ENCODE results near the gene SLC44A3. TPM values are rescaled to one million over a fixed set of nuclear protein-coding genes. Genes with fewer than 3 reads are reported as not detected.

Gene SLC44A3
- total and polyA plus RNA-seq, 2 of the 13 experiments (the other 11 are each of a cell fraction or from before 2014, with no cell fraction given): 6.8 to 14.1 TPM

GRCh38 chr1:94819945-94820746, at the start of gene SLC44A3 (continued):
- TF ChIP-seq ZNF704 (CRISPR knock-in tag; IDR thresholded peaks at IDR 0.05; ENCODE audit: borderline replicate concordance) (no peak), MXD3 (CRISPR knock-in tag; IDR thresholded peaks at IDR 0.05) (peak; percentile 57), SP4 (CRISPR knock-in tag; IDR thresholded peaks at IDR 0.05) (no peak), ZNF816 (CRISPR knock-in tag; IDR thresholded peaks at IDR 0.05; ENCODE audit: borderline replicate concordance) (0 out of 2 replicates have a peak, but pooled peaks have one; percentile 70), SIX1 (CRISPR knock-in tag; IDR thresholded peaks at IDR 0.05; ENCODE audit: borderline replicate concordance) (no peak), ZBTB44 (CRISPR knock-in tag; IDR thresholded peaks at IDR 0.05) (no peak), KDM3A (CRISPR knock-in tag; IDR thresholded peaks at IDR 0.05; ENCODE audit: low read depth) (no peak), ZNF101 (CRISPR knock-in tag; IDR thresholded peaks at IDR 0.05; ENCODE audit: borderline replicate concordance, low read depth) (no peak), ZNF776 (CRISPR knock-in tag; IDR thresholded peaks at IDR 0.05) (peak; percentile 72), POGZ (CRISPR knock-in tag; IDR thresholded peaks at IDR 0.05) (peak; percentile 23; the same call in 1 of the 2 replicates), SMYD3 (CRISPR knock-in tag; IDR thresholded peaks at IDR 0.05) (0 out of 2 replicates have a peak, but pooled peaks have one; percentile 18), TCF7L2 (IDR thresholded peaks at IDR 0.05; ENCODE audit: low read depth, low read length) (no peak), HNRNPLL (IDR thresholded peaks at IDR 0.05; ENCODE audit: low read depth, low read length, poor library complexity, severe bottlenecking) (peak; percentile 57)
- TF ChIP-seq, protein P1, sequence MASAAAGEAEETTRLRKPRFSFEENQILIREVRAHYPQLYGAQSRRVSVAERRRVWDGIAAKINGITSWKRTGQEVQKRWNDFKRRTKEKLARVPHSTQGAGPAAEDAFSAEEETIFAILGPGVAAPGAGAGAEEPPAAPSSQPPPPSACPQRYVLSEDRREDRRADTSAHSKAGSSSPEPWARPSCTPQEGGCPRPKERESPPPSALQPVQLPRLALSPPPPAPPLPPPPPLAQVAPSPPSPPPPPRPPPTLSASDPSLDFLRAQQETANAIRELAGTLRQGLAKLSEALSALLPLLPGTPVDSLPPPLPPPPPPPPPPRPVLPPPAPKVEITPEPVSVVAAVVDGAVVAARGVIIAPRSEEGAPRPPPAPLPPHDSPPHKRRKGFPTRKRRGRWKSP (CRISPR knock-in tag; IDR thresholded peaks at IDR 0.05): peak; percentile 58
- TF ChIP-seq, protein P2, sequence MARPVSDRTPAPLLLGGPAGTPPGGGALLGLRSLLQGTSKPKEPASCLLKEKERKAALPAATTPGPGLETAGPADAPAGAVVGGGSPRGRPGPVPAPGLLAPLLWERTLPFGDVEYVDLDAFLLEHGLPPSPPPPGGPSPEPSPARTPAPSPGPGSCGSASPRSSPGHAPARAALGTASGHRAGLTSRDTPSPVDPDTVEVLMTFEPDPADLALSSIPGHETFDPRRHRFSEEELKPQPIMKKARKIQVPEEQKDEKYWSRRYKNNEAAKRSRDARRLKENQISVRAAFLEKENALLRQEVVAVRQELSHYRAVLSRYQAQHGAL (CRISPR knock-in tag; IDR thresholded peaks at IDR 0.05; ENCODE audit: not compliant biosample characterization): no peak
- TF ChIP-seq, protein P3, sequence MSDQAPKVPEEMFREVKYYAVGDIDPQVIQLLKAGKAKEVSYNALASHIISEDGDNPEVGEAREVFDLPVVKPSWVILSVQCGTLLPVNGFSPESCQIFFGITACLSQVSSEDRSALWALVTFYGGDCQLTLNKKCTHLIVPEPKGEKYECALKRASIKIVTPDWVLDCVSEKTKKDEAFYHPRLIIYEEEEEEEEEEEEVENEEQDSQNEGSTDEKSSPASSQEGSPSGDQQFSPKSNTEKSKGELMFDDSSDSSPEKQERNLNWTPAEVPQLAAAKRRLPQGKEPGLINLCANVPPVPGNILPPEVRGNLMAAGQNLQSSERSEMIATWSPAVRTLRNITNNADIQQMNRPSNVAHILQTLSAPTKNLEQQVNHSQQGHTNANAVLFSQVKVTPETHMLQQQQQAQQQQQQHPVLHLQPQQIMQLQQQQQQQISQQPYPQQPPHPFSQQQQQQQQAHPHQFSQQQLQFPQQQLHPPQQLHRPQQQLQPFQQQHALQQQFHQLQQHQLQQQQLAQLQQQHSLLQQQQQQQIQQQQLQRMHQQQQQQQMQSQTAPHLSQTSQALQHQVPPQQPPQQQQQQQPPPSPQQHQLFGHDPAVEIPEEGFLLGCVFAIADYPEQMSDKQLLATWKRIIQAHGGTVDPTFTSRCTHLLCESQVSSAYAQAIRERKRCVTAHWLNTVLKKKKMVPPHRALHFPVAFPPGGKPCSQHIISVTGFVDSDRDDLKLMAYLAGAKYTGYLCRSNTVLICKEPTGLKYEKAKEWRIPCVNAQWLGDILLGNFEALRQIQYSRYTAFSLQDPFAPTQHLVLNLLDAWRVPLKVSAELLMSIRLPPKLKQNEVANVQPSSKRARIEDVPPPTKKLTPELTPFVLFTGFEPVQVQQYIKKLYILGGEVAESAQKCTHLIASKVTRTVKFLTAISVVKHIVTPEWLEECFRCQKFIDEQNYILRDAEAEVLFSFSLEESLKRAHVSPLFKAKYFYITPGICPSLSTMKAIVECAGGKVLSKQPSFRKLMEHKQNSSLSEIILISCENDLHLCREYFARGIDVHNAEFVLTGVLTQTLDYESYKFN (CRISPR knock-in tag; conservative IDR thresholded peaks at IDR 0.05): no peak; the same call in 1 of the 2 replicates
- TF ChIP-seq, protein P4, sequence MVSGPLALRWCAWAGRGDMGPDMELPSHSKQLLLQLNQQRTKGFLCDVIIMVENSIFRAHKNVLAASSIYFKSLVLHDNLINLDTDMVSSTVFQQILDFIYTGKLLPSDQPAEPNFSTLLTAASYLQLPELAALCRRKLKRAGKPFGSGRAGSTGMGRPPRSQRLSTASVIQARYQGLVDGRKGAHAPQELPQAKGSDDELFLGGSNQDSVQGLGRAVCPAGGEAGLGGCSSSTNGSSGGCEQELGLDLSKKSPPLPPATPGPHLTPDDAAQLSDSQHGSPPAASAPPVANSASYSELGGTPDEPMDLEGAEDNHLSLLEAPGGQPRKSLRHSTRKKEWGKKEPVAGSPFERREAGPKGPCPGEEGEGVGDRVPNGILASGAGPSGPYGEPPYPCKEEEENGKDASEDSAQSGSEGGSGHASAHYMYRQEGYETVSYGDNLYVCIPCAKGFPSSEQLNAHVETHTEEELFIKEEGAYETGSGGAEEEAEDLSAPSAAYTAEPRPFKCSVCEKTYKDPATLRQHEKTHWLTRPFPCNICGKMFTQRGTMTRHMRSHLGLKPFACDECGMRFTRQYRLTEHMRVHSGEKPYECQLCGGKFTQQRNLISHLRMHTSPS (CRISPR knock-in tag; IDR thresholded peaks at IDR 0.05; ENCODE audit: low read depth): no peak

All from HepG2 (cell line).